NCI-H2107 treated with DMSO at 0.1 percent for 48 hours (cell line): ENCODE data around the gene YDJC.
"Not testable (repeated sequence)": the region's sequence is repeated elsewhere in the genome, so short reads cannot be mapped to it uniquely, and the experiment has no call there.

Experiments
- DNase-seq: peaks from one replicate; lab custom pipeline; 2025; ENCODE audit not compliant: unreplicated experiment; lab: John Stamatoyannopoulos, UW

Gene YDJC

GRCh38 chr22:21632931-21633330, 3.1 kb upstream of the YDJC start:
- no peak for DNase-seq

- DNase-seq = no peak
Observed at GRCh38 chr22:21632237-21632895, 2.5 kb upstream of the YDJC start, which contains the start of gene CCDC116. CCDC116 (plus strand) TSS chr22:21632760; CDS start chr22:21633182, 422 bp downstream.

GRCh38 chr22:21631025-21631424, 1.2 kb upstream of the YDJC start:
- DNase-seq = no peak

GRCh38 chr22:21628386-21629254, 1.2 kb downstream of the YDJC start:
- DNase-seq = no peak

- no peak for DNase-seq
Observed at GRCh38 chr22:21626735-21627469, 2.9 kb downstream of the YDJC start.

GRCh38 chr22:21626073-21626734, 3.6 kb downstream of the YDJC start:
- DNase-seq = no peak

DNA sequence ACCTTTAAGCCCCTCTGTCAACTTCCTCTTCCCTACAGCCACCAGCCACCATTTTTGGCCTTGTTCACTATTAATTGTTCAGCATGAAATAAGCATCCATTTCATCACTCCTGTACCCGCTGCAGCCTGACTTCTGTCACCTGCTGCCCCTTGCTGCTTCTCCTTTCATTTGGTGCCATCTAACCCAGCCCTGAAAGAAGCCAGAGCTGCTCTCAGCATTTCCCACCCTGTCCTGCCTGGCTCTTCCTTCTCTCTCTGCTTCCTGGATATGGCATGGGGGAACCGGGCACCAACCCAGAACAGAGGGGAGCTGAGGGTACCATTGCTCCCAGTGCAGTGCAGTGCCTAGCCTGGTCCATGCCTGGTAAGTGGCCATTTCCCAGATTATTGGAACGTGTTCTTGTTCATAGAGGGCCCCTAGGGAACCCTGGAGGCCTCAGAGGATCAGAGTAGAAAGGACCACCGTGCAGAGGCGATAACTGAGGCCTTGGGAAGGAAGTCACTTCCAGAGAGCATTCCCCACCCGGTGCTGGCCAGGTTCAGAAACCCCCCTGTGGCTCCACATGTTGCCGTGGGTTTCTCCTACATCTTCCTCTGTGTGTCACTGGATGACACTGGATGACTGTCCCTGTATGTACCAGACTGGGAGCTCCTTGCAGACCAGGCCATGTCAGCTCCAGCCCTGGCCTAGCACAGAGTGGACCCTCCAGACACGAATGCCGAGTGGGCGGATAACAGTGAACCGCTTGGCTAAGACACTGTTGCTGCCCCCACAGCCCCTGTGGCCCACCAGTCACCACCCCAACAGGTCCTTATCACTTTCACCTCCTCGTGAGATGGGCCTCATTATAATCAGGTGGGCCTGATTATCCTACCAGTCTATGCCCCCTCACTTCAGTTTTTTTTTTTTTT, 4.7 kb downstream of the YDJC start:
- no peak for DNase-seq

- DNase-seq = no peak
Observed at GRCh38 chr22:21624120-21624879, 5.5 kb downstream of the YDJC start.

DNA sequence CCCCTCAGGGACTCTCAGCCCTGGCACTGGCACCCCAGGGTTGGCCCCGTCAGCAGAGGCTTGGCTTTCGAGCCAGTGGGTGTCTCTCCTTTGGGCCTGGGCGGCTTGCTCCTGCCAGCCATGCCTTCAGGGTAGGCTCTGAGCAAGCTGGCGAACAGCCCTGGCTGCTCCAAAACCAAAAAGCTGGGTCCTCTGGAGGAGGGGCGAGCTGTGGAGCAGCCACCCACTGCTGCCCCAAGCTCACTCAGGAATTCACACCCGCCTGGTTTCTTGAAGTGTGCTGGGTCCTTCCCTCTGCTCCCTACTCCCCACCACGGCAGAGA, 6.2 kb downstream of the YDJC start:
- DNase-seq = no peak

DNA sequence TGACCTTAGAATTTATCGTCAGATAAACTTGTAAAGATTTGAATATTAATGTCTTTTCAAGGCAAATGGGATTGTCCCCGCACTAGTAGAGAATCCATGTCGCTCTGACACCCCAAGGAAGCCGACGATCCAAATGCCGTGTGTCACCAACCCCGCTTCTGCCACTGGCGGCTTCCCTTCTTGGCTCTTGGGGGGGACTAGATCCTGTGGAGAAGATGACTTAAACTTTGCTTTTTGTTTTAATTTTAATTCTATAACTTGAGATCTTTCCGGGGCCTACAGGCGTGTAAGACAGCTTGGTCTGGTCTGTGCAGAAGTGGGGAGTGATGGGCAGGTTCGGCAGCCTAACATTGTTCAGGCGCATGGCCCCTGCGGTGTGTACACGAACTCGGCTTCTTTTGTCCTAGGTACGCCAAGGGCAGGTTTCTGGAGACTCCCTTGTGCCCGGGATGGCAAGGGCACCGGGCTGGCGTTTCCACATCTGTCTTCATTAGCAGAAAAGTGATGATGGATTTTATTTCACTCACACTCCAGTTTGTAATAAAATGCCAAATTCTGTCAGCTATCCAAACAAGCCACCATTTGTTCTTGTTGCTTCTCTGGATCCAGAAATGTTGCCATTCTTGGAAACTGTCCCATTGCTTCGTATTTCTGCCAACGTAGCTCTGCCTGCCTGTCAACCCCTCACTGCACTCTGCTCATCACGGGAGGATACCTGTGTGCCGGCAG, 6.7 kb downstream of the YDJC start:
- no peak for DNase-seq

- DNase-seq = no peak
Observed at GRCh38 chr22:21622011-21622918, 7.6 kb downstream of the YDJC start.

DNA sequence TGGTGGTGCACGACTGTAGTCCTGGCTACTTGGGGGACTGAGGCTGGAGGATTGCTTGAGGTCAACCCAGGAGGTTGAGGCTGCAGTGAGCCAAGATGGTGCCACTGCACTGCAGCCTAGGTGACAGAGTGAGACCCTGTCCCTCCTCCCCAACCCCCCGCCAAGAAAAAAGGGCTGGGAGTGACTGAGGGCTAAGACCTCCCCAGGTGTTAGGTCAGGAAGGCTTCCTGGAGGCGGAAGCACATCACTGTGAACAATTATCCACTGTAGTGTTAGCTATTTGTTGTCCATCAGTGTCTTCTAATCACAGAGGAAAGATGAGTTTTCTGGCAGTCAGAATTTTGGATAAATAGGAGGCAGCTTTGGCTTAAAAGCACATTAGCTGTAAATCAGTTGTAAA, 8.8 kb downstream of the YDJC start:
- DNase-seq = no peak

- DNase-seq = not testable (repeated sequence)
Observed at GRCh38 chr22:21617337-21617736, 12.5 kb downstream of the YDJC start.

DNA sequence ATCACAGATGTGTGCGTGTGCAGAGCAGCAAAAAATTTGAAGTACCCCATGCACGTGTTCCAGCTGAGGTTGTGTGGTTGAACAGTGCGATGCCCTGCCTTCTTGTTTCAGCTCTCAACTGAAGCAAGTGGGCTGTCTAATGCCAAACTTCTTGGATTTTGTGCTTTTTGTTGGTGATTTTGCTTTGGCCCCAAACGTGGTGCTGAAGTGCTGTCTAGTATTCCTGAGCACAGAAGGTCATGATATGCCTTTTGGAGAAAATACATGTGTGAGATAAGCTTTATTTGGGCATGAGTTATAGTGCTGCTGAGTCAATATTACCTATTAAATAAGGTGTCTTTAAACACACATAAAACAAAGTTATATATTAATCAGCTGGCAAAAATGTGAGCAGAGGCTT, 14.1 kb downstream of the YDJC start:
- DNase-seq = no peak

- DNase-seq = no peak
Observed at GRCh38 chr22:21613553-21614233, 16.1 kb downstream of the YDJC start.

GRCh38 chr22:21612858-21613257, 17.0 kb downstream of the YDJC start:
- no peak for DNase-seq
